Astrocyte of the hippocampus (primary cell): Measurements from ENCODE around the gene PACSIN1.

Experiments
- DNase-seq: peaks from one replicate; pipeline ENCODE4 v3.0.0; 2011; ENCODE audit warnings: low read depth, low spot score

The PACSIN1 gene, protein sequence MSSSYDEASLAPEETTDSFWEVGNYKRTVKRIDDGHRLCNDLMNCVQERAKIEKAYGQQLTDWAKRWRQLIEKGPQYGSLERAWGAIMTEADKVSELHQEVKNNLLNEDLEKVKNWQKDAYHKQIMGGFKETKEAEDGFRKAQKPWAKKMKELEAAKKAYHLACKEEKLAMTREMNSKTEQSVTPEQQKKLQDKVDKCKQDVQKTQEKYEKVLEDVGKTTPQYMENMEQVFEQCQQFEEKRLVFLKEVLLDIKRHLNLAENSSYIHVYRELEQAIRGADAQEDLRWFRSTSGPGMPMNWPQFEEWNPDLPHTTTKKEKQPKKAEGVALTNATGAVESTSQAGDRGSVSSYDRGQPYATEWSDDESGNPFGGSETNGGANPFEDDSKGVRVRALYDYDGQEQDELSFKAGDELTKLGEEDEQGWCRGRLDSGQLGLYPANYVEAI

DNA sequence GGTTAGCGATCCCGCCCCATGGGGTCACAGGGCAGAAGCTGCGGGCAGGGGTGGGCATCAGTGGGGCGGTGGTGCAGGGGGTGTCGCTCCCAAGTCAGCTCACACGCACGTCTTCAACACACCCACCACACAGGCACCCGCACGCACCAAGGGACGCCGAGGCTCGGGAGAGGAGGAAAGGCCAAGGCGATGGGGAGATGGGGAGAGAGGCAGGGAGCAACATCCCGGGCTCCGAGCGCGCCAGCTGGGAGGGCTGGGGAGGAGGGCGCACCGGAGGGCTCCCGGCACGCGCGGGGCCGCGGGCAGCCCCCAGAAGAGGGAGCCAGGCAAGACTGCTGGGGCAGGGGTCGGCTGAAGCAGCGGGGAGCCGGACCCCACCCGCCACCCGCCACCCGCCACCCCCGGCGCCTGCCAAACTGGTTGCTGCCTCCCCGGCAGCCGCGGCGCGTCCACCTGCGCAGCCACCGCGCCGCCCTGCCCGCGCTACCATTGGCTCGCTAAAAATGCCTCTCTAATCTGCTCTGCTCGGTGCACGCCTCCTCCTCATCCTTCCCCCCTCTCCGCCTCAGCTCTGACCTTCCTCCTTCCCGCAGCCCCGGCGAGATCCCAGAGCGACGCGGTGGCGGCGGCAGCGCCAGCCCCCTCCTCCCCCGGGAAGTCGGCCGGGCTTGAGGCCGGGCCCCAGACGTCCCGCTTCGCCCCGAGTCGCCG lies at the start of gene PACSIN1:
PACSIN1 (plus strand) TSS at position 546 of the 711 bp plus-strand sequence. CDS start 60,230 bp downstream, outside the sequence.
- DNase-seq, result peak; percentile 32

DNA sequence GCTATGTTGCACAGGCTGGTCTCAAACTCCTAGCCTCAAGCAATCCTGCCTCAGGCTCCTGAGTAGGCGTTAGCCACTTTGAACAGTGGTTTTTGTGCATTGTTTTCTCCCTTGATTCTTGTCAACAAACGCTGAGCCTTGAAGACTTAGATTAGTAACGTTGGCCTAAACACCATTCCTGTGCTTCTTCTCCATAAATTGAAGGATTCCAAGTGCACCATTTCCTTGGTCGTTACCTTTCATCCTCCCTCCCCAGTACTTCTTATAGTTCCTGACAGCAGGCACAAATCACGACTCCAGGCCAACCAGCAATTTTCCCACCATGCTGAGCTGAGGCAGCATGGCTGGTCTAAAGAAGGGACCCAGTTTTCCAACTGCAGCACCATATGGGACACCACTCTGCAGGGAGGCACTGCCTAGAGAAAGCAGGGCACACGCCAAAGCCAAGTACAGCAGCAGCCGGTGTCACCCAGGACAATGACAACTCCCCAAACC lies 49.0 kb upstream of the PACSIN1 start:
- DNase-seq, result no peak

DNA sequence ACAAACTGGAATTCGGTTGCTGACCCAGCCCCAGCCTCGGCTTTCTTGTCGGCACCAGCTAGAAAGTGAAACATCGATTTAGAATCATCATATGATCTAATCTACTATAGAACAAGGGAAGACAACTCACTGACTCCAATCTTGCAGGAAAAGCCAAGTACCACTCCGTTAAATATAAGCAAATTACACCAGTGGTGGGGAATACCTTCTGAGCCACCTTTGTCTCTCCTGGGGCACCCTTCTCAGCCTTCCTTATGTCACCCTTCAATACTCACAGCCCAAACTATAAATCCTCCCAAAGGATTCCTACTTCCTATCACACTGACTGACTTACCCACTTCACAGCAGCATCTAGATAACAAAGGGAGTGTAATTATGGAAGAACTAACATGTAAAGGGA lies 47.5 kb upstream of the PACSIN1 start:
- no peak for DNase-seq

DNA sequence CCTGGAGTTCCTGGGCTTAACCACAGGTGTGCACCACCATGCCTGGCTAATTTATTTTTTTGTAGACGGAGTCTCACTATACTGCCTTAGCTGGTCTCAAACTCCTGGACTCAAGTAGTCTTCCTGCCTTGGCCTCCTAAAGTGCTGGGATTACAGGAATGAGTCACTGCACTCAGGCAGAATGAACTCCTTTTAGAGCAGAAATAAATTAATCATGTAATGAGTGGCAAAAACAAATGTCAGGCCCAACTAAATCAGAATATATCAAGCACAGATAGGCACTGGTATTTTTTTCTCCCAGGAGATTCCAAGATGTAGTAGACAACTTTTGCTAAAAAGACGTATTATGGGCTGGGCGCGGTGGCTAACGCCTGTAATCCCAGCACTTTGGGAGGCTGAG lies 42.6 kb upstream of the PACSIN1 start:
- DNase-seq, result peak; percentile 24

DNA sequence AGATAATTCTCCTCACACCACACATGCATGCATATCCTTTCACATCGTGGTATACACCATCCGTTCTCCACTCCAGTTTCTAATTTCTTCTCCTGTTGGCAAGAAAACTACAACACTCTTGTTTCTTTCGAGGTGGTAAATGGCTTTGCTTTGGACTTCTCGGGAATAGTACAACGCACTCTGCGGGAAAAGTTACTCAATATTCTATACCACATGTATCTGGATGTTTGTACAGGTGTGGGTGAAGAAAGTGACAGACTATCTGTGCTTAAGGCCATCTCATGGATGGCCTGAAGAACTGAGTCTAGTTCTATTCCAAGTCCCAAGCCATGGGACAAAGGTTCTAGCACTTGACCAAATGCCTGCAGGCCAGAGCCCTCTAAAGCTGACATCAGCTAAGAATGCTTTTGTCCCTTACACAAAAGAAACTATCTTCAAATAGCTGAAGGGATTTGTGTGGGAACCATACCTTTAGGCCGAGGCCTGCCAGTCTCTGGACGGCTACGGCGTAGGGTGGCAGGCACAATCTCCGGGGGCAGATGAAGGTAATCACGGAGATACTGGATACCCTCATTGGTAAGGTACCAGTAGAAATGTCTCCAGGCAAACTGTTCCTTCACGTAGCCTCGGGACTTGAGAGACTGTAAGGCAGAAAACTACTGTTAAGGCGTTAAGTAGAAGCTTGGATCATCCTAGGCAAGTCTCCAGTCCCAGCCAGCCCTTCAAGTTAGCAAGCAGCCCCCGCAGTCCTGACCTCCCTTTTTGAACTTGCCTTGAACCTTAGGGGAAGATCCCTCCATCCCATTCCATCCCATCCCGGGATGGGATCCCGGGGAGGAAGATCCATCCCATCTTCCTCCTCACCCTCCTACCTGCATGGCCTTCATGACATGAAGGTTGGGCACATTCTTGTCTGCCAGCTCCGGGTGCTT lies 41.4 kb upstream of the PACSIN1 start:
- no peak for DNase-seq

DNA sequence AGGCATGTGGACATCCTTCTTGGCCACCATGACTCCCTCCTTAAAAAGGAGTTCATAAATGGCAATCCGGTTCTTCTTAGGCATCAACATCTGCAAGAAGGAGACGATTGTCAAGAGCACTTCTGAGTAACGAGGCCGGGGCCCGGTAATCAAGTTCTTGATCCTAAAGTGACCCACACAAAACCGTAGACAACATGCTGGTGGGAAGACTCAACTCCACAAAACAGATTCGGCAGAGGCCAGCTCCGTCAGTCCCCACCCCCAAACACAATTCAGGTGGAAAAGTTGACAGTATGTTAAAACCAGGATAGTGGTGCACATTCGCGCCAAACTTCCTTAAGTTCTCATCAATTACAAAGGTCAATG lies 40.8 kb upstream of the PACSIN1 start:
- no peak for DNase-seq

DNA sequence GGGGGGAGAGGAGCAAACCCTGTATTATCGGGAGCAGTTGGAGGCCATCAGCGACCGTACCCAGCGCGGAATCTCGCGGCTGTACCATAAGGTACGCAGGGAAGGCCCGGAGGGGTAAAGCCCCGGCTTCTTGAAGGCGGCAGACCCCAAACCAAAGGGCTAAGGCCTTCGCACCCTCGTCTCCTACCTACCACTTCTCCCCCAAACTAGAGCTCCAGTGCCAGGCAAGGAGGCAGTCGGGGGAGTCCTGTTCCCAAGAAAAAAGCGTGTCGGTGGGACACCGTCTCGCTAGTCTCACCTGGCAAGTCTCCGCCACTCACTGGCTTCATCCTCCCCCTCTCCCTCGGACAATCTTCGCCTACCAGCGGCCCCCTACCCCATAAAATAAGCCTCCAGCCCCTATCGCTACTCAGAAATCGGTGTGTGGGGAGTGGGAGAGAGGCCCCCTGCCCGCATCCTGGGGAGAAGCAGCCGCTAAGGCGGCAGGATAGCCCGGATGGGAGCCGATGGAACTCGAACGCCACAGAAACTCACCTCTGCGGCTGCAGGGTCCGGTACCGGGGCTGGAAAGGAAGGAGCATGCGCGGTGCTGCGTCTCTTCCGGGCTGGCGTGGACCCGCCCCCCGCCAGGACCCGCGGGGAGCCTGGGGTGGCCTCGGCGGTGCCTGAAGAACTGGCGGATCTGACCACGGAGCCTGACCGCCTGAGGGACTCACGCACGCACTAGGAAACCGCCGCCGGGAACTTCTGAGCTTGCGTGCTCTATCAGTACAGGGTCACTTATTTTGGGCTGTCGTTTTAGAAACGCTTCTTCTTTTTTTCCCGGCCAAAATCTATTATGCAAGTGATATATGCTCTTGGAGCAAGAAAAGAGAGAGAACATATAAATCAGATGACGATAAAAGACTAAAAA lies 40.1 kb upstream of the PACSIN1 start, which contains the start of gene RPS10:
RPS10 (minus strand) TSS at position 572 of the 913 bp plus-strand sequence. CDS start 848 bp downstream, outside the sequence.
- peak; percentile 98 for DNase-seq

DNA sequence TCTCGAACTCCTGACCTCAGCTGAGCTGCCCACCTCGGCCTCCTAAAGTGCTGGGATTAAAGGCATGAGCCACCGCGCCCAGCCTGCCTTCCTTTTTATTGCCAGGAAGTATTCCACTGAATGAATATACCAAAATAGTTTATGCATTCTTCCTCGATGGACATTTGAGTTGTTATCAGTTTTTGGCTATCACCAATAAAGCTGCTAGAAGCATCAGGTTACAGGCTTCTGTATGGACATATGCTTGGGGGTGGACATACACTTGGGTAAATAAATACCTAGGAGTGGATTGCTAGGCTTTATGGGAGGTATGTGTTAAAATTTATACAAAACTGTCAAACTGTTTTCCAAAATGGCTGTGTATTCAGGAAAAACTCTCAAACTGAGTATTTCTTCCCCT lies 30.0 kb upstream of the PACSIN1 start:
- no peak for DNase-seq

DNA sequence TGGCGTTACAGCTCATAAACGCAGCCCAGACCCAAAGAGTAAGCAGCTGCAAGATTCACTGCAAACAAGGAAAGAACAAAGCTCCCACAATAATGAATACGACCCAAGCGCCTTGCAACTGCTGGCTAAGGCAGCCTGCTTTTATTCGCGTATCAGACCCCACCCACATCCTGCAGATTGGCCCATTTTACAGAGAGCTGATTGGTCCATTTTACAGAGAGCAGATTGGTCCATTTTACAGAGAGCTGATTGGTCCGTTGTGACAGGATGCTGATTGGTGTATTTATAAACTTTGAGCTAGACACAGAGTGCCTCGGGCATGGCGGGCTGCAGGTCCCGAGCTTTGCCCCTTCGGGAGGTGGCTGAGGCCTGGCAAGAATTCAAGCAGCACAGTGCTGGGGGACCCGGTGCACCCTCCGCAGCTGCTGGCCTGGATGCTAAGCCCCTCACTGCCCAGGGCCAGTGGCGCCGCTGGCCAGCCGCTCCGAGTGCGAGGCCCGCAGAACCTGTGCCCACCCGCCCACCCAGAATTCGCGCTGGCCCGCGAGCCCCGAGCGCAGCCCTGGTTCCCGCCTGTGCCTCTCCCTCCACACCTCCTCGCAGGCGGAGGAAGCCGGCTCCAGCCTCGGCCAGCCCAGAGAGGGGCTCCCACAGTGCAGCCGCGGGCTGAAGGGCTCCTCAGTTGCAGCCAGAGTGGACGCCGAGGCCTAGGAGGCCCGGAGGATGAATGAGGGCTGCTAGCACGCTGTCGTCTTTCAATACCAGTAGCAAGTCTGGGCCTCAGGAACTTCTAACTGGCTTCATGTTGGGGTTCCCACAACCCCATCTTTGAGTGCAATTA lies 28.9 kb upstream of the PACSIN1 start:
- DNase-seq, result no peak

DNA sequence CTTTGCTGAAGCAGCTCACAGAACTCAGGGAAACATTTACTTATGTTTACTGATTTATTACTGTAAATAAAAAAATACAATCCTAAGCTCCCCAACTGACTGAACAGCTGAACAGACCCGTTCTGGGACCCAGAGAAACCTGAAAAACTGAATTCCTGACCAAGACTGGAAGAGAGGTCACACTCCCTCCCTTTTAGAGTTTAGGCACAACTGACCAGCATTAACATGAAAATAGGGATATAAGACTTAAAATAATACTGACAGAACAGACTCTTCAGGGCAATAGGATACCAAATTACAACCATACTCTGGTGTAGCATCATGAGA lies 28.3 kb upstream of the PACSIN1 start:
- DNase-seq, result no peak

DNA sequence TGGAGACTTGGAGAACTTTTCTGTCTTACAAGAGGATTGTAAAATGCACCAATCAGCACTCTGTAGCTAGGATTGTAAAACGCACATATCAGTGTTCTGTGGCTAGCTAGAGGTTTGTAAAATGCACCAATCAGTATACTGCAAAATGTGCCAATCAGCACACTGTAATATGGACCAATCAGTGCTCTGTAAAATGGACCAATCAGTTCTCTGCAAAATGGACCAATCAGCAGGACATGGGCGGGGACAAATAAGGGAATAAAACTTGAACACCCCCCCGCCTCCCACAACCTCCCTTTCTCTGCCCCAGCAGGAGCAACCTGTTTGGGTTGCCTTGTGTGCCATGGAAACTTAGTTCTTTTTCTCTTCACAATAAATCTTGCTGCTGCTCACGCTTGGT lies 27.2 kb upstream of the PACSIN1 start:
- no peak for DNase-seq

DNA sequence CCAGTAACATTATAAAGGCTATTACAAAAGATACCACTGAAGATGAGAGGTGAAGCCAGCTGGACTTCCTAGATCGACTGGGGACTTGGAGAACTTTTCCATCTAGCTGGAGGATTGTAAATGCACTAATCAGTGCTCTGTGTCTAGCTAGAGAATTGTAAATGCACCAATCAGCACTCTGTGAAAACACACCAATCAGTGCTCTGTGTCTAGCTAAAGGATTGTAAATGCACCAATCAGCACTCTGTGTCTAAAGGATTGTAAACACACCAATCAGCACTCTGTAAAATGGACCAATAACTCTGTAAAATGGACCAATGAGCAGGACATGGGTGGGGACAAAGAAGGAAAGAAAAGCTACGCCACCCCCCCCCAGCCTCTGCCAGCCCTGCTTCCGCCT lies 26.4 kb upstream of the PACSIN1 start:
- no peak for DNase-seq

DNA sequence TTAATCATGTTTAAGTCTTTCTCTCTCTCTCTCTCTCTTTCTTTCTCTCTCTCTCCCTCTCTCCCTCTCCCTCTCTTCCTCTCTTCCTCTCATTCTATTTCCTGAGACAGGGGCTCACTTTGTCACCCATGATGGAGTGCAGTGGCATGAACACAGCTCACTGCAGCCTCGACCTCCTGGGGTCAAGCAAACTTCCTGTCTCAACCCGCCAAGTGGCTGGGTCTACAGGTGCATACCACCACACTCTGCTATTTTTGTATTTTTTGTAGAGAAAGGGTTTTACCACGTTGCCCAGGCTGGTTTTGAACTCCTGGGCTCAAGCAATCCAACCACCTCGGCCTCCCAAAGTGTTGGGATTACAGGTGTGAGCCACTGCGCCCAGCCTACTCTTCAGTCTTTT lies 24.4 kb upstream of the PACSIN1 start:
- DNase-seq, result no peak

DNA sequence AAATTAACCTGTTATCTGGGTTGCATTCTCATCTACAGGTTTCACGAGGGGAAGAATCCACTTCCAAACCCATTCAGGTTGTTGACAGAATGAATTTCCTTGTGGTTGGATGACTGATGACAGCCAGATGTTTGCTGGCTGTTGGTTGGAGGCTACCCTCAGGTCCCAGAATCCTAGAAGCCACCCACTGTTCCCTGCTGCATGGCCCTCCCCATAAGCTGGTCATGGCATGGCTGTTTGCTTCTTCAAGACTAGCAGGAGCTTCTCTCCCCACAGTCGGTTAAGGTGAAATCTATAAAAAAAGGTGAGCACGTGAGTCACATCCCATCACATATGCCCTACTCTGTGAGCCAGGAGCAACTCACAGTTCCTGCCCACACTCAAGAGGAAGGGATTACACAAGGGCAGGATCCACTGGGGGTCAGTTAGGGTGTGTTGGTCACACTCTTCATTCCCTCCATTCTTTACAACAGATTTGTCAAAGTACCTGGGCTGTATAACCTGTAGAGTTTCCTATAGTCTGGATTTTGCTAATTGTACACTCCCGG lies 20.5 kb upstream of the PACSIN1 start:
- DNase-seq, result no peak

DNA sequence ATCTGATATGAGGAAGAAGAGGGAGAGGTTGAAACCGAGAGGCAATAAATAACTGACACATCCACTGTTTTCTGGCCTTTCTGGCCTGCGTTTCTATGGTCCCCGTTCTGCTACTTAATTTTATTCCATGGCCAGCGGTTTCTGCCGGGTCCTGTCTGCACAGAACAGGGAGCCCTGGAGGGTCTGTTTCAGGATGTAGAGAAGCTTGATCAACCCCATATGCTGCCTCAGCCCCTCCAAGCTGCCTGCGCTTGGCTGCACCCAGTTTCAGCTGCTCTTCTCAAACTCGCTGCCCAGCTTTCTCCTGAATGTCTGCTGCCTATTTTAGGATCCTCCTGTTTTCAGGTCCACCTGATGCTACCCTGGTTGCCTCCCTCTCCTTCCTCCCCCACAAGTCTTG lies 18.5 kb upstream of the PACSIN1 start:
- DNase-seq, result no peak

DNA sequence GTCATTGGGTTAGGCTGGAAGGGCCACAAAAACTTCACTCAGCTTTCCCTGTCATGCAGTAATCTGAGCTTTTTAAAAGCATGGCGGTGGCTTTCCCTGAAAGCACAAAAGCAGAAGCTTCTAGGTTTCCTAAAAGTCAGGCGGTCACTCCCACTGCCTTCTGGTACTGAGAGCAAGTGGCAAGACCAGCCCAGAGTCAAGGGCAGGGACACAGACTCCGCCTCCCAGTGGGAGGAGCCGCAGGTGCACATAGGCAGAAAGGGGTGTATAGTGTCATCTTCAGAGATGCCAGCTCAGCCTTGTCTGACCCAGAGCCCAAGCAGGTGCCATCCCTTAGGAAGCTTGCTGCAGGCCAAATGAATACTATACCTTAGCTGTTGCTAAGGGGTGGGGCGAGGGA lies 18.0 kb upstream of the PACSIN1 start:
- DNase-seq, result no peak

DNA sequence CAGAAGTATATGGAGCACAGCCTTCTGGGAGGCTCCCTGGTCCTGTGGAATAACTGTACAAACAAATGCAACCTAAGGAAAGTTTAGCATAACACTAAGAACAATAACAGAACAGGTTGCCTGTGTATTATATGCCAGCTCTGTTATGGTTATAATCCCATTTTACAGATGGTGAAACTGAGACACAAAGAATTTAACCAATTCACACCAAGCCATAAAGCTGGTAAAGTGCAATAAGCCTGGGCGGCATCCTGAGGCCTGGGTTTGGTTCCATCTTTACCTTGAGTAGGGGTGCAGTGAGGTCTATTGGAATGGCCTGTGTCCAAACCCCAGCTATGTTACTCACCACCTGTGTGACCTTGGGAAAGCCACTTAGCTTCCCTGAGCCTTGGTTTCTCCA lies 14.7 kb upstream of the PACSIN1 start:
- DNase-seq, result no peak

DNA sequence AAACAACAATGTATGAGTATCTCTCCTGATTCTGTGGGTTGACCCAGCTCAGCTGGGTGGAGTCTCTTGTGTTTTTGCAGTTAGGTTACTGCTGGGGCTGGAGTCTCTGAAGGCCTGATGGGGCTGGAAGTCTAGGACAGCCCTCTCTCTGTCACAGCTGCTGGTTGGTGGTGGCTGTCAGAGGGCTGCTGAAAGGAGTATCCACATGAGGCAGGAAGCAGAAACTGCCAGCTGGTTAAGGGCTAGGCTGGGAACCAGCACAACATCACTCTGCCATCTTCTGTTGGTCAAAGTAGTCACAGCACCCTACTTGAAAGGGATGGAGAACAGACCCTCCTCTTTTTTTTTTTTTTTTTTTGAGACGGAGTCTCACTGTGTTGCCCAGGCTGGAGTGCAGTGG lies 10.0 kb upstream of the PACSIN1 start:
- DNase-seq, result no peak

DNA sequence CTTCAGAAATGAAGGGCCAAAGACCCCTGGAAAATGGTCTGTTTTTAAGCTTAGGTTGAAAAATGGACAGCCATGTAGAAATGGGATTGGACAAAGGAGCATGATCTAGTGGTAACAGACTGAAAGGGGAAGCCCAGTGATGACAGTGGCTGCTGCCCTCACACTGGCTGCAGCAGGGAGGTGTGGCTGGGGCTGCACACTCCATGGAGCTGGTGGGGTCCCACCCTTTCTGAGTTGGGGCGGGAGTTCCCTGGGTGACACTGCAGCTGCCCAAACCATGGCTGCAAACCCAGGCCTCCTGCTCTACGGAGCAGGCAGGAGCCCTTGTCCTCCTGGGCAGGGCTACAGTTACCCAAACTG lies 8.5 kb upstream of the PACSIN1 start:
- no peak for DNase-seq
